K562 (cell line): ENCODE results near the gene OTOG.

ENCODE experiments used
- E2F6 ChIP-seq, 2 experiments: IDR thresholded peaks; 2 replicates each; pipeline ENCODE4 v1.6.1; 2011; ENCODE audit warnings: borderline replicate concordance in 1 of 2, control low read depth in 1 of 2, low read depth in 1 of 2, low read length in 1 of 2, mild to moderate bottlenecking in 1 of 2, mixed read lengths in 1 of 2, moderate library complexity in 1 of 2; ENCODE audit not compliant: insufficient read depth in 1 of 2, insufficient read length in 1 of 2, poor library complexity in 1 of 2, severe bottlenecking in 1 of 2; ENCODE audit errors: extremely low read depth in 1 of 2
- GABPA ChIP-seq: fragments of 200-800 bp; sonication (Bioruptor generic); conservative IDR thresholded peaks from 2 replicates; pipeline ENCODE4 v1.6.1; 2016; ENCODE audit warnings: low read depth, missing genetic modification characterization, missing compliant biosample characterization
- MECOM ChIP-seq: fragments of 250-450 bp; sonication (Bioruptor Pico); IDR thresholded peaks from 2 replicates; pipeline ENCODE4 v1.8.0; 2022; ENCODE audit warnings: inconsistent platforms
- MTF1 ChIP-seq: fragments of 250-450 bp; sonication (Bioruptor Pico); IDR thresholded peaks from 2 replicates; pipeline ENCODE4 v1.9.0; 2021; ENCODE audit warnings: moderate library complexity, mild to moderate bottlenecking, inconsistent platforms, borderline replicate concordance
- POLR2A ChIP-seq: fragments of 450-650 bp; conservative IDR thresholded peaks from 2 replicates; pipeline ENCODE4 v1.6.1; 2016
- POLR2AphosphoS2 ChIP-seq: IDR thresholded peaks from 2 replicates; pipeline ENCODE4 v1.6.1; 2012; ENCODE audit warnings: low read length, improper control_type of control experiment
- SMARCA4 ChIP-seq: fragments of 450-650 bp; IDR thresholded peaks from 2 replicates; pipeline ENCODE4 v1.6.1; 2016
- TAL1 ChIP-seq: fragments of 450-650 bp; IDR thresholded peaks from 2 replicates; pipeline ENCODE4 v1.6.1; 2016; ENCODE audit warnings: mild to moderate bottlenecking

GRCh38 chr11:17596711-17597110, 49.7 kb downstream of the OTOG start:
- TF ChIP-seq GABPA: no peak
- no peak for TF ChIP-seq POLR2AphosphoS2
- no peak for TF ChIP-seq POLR2A
- no peak for TF ChIP-seq E2F6 (IDR thresholded peaks at IDR 0.05; ENCODE audit: borderline replicate concordance in 1 of 2, extremely low read depth in 1 of 2, insufficient read depth in 1 of 2, insufficient read length in 1 of 2, low read depth in 1 of 2, low read length in 1 of 2, poor library complexity in 1 of 2, severe bottlenecking in 1 of 2)
- no peak for TF ChIP-seq SMARCA4
- TF ChIP-seq TAL1: no peak
- no peak for TF ChIP-seq MECOM (CRISPR knock-in tag)
- TF ChIP-seq MTF1: no peak
